K562 (cell line): ENCODE measurements around the gene XPO1. TPM values are rescaled to one million over a fixed set of nuclear protein-coding genes. Genes with fewer than 3 reads are reported as not detected.

ENCODE experiments used
- BCL6 ChIP-seq: fragments of 250-450 bp; sonication (Bioruptor Pico); IDR thresholded peaks from 2 replicates; pipeline ENCODE4 v1.4.0; 2020
- CBX8 ChIP-seq: fragments of 200-600 bp; sonication (generic); IDR thresholded peaks from 2 replicates; pipeline ENCODE4 v1.6.1; 2012; ENCODE audit warnings: borderline replicate concordance, mixed run types, low read depth, mild to moderate bottlenecking, moderate library complexity, mixed read lengths, low read length, control low read depth, inconsistent platforms; ENCODE audit not compliant: poor library complexity, severe bottlenecking; ENCODE audit errors: extremely low read depth
- MEIS2 ChIP-seq: fragments of 450-650 bp; IDR thresholded peaks from 2 replicates; pipeline ENCODE4 v1.6.1; 2014; ENCODE audit warnings: mild to moderate bottlenecking; ENCODE audit not compliant: partially characterized antibody
- NEUROD1 ChIP-seq: fragments of 150-350 bp; IDR thresholded peaks from 2 replicates; pipeline ENCODE4 v1.6.1; 2014; ENCODE audit warnings: borderline replicate concordance, low read length, low read depth; ENCODE audit not compliant: partially characterized antibody
- NR2C2 ChIP-seq, 2 experiments: fragments of 200-800 bp in 1 of 2; sonication (Bioruptor generic) in 1 of 2; sonication (generic) in 1 of 2; formaldehyde crosslinking in 1 of 2; IDR thresholded peaks; 2 replicates each; pipeline versions ENCODE4 v1.6.1 to v1.8.0; 2016 to 2022; ENCODE audit warnings: mild to moderate bottlenecking in 1 of 2, missing compliant biosample characterization in 1 of 2, missing genetic modification characterization in 1 of 2, missing genetic modification reagents in 1 of 2
- PTRF ChIP-seq: fragments of 450-650 bp; IDR thresholded peaks from 2 replicates; pipeline ENCODE4 v1.6.1; 2016; ENCODE audit warnings: mild to moderate bottlenecking, missing genetic modification characterization, missing compliant biosample characterization
- ZNF184 ChIP-seq: sonication (generic); formaldehyde crosslinking; IDR thresholded peaks from 2 replicates; pipeline ENCODE4 v1.5.0; 2020; ENCODE audit warnings: missing genetic modification reagents
- ZNF197 ChIP-seq: fragments of 200-800 bp; sonication (Bioruptor generic); IDR thresholded peaks from 2 replicates; pipeline ENCODE4 v1.6.1; 2016; ENCODE audit warnings: low read depth, missing genetic modification characterization, missing compliant biosample characterization
- polyA plus RNA-seq, 8 experiments: library from polyadenylated mRNA; depleted of rRNA in 4 of 8; stranded (reverse) in 5 of 8; unstranded in 3 of 8; fragments of >200 nt; fragmentation: Nextera tagmentation in 2 of 8; fragmentation: Illumina TruSeq in 1 of 8; extraction: Ambion mirVana in 2 of 8; extraction: Trizol in 1 of 8; gene quantifications; 2 replicates each; pipeline versions ENCODE4 v1.2.1 to v1.2.3, GENCODE V29; 2011 to 2014; ENCODE audit warnings: inconsistent platforms in 1 of 8, missing spikeins in 1 of 8
- total RNA-seq, 7 experiments: library from RNA; depleted of rRNA in 6 of 7; stranded (reverse); fragments of >200 nt in 6 of 7; fragmentation: Illumina TruSeq in 2 of 7; extraction: Trizol in 2 of 7; gene quantifications; 2 replicates each; pipeline versions ENCODE4 v1.2.1 to v1.2.3, GENCODE V29; 2011 to 2021; ENCODE audit warnings: low replicate concordance in 1 of 7
- TF ChIP-seq, protein P1 (sequence below): fragments of 450-650 bp; IDR thresholded peaks from 2 replicates; pipeline ENCODE4 v1.6.1; 2016
- TF ChIP-seq, protein P2 (sequence below): IDR thresholded peaks from 2 replicates; pipeline ENCODE4 v1.6.1; 2011; ENCODE audit warnings: borderline replicate concordance, low read depth, mild to moderate bottlenecking, moderate library complexity, low read length; ENCODE audit not compliant: insufficient read depth, poor library complexity, severe bottlenecking
- TF ChIP-seq, protein P3 (sequence below), 2 experiments: fragments of 450-650 bp in 1 of 2; sonication (generic) in 1 of 2; formaldehyde crosslinking in 1 of 2; IDR thresholded peaks; 2 replicates each; pipeline versions ENCODE4 v1.7.1 to v1.9.0; 2016 to 2022; ENCODE audit warnings: inconsistent platforms in 1 of 2, mild to moderate bottlenecking in 1 of 2, missing genetic modification reagents in 1 of 2
- TF ChIP-seq, protein P4 (sequence below): sonication (generic); formaldehyde crosslinking; IDR thresholded peaks from 2 replicates; pipeline ENCODE4 v1.8.1; 2023; ENCODE audit warnings: mild to moderate bottlenecking, missing genetic modification reagents

XPO1 gene
- total and polyA plus RNA-seq, 9 of the 15 experiments (the other 6 are each of a cell fraction or from before 2014, with no cell fraction given), result 86.2 to 307 (median 216) TPM

DNA sequence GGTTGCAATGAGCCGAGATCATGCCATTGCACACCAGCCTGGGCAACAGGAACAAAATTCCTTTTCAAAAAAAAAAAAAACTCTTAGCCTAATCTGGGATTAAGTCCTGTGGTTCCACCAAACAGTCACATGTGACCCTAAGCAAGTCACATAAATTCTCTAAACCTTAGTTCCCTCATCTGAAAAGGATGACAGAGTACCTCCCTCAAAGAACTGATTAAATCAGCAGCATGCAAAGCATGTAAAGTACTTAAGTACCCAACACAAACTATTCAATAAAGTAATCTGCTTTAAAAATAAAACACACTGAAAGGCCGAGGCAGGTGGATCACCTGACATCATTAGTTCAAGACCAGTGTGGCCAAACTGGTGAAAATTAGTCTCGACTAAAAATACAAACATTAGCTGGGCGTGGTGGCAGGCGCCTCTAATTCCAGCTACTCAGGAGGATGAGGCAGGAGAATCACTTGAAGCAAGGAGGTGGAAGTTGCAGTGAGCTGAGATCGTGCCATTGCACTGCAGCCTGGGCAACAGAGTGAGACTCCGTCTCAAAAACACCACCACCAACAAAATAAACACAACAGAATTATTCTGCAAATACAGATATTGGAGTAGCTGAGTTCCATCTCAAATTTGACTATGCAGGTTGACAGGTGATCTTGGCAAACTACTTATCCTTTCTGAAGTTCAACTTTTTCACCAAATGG is 74.2 kb downstream of the XPO1 start (continued):
- TF ChIP-seq MEIS2 (peak; percentile 69), PTRF (no peak), ZNF197 (no peak), ZNF184 (CRISPR knock-in tag) (no peak), NR2C2 (CRISPR knock-in tag; IDR thresholded peaks at IDR 0.05) (no peak), NR2C2 (tag; IDR thresholded peaks at IDR 0.05) (no peak), CBX8 (no peak), BCL6 (CRISPR knock-in tag) (no peak), NEUROD1 (no peak)
- TF ChIP-seq, protein P1, sequence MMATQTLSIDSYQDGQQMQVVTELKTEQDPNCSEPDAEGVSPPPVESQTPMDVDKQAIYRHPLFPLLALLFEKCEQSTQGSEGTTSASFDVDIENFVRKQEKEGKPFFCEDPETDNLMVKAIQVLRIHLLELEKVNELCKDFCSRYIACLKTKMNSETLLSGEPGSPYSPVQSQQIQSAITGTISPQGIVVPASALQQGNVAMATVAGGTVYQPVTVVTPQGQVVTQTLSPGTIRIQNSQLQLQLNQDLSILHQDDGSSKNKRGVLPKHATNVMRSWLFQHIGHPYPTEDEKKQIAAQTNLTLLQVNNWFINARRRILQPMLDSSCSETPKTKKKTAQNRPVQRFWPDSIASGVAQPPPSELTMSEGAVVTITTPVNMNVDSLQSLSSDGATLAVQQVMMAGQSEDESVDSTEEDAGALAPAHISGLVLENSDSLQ, result peak; percentile 42; the same call in 1 of the 2 replicates
- TF ChIP-seq, protein P2, sequence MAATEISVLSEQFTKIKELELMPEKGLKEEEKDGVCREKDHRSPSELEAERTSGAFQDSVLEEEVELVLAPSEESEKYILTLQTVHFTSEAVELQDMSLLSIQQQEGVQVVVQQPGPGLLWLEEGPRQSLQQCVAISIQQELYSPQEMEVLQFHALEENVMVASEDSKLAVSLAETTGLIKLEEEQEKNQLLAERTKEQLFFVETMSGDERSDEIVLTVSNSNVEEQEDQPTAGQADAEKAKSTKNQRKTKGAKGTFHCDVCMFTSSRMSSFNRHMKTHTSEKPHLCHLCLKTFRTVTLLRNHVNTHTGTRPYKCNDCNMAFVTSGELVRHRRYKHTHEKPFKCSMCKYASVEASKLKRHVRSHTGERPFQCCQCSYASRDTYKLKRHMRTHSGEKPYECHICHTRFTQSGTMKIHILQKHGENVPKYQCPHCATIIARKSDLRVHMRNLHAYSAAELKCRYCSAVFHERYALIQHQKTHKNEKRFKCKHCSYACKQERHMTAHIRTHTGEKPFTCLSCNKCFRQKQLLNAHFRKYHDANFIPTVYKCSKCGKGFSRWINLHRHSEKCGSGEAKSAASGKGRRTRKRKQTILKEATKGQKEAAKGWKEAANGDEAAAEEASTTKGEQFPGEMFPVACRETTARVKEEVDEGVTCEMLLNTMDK, result no peak
- TF ChIP-seq, protein P3, sequence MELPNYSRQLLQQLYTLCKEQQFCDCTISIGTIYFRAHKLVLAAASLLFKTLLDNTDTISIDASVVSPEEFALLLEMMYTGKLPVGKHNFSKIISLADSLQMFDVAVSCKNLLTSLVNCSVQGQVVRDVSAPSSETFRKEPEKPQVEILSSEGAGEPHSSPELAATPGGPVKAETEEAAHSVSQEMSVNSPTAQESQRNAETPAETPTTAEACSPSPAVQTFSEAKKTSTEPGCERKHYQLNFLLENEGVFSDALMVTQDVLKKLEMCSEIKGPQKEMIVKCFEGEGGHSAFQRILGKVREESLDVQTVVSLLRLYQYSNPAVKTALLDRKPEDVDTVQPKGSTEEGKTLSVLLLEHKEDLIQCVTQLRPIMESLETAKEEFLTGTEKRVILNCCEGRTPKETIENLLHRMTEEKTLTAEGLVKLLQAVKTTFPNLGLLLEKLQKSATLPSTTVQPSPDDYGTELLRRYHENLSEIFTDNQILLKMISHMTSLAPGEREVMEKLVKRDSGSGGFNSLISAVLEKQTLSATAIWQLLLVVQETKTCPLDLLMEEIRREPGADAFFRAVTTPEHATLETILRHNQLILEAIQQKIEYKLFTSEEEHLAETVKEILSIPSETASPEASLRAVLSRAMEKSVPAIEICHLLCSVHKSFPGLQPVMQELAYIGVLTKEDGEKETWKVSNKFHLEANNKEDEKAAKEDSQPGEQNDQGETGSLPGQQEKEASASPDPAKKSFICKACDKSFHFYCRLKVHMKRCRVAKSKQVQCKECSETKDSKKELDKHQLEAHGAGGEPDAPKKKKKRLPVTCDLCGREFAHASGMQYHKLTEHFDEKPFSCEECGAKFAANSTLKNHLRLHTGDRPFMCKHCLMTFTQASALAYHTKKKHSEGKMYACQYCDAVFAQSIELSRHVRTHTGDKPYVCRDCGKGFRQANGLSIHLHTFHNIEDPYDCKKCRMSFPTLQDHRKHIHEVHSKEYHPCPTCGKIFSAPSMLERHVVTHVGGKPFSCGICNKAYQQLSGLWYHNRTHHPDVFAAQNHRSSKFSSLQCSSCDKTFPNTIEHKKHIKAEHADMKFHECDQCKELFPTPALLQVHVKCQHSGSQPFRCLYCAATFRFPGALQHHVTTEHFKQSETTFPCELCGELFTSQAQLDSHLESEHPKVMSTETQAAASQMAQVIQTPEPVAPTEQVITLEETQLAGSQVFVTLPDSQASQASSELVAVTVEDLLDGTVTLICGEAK (IDR thresholded peaks at IDR 0.05), result no peak
- TF ChIP-seq, protein P3 (CRISPR knock-in tag; IDR thresholded peaks at IDR 0.05), result no peak
- TF ChIP-seq, protein P4, sequence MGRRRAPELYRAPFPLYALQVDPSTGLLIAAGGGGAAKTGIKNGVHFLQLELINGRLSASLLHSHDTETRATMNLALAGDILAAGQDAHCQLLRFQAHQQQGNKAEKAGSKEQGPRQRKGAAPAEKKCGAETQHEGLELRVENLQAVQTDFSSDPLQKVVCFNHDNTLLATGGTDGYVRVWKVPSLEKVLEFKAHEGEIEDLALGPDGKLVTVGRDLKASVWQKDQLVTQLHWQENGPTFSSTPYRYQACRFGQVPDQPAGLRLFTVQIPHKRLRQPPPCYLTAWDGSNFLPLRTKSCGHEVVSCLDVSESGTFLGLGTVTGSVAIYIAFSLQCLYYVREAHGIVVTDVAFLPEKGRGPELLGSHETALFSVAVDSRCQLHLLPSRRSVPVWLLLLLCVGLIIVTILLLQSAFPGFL, result no peak
